Measurements from ENCODE around the gene FCRL4. TPM values are rescaled to one million over a fixed set of nuclear protein-coding genes. Genes with fewer than 3 reads are reported as not detected.

Gene FCRL4
- total and polyA plus RNA-seq, 2 of the 13 experiments (the other 11 are each of a cell fraction or from before 2014, with no cell fraction given): not detected

- TF ChIP-seq CREB1 (IDR thresholded peaks at IDR 0.05) (no peak), CREB1 (CRISPR knock-in tag; IDR thresholded peaks at IDR 0.05) (no peak), MTERF4 (CRISPR knock-in tag; IDR thresholded peaks at IDR 0.05) (no peak), SP1 (IDR thresholded peaks at IDR 0.05) (no peak), SP1 (CRISPR knock-in tag; IDR thresholded peaks at IDR 0.05) (no peak), RAD21 (CRISPR knock-in tag; IDR thresholded peaks at IDR 0.05) (no peak), ZNF280D (CRISPR knock-in tag; IDR thresholded peaks at IDR 0.05) (no peak), SNRNP70 (IDR thresholded peaks at IDR 0.05; ENCODE audit: low read depth, low read length) (no peak), MEIS2 (CRISPR knock-in tag; IDR thresholded peaks at IDR 0.05) (no peak), ISL2 (CRISPR knock-in tag; IDR thresholded peaks at IDR 0.05) (no peak), ATF6 (CRISPR knock-in tag; conservative IDR thresholded peaks at IDR 0.05) (no peak), DR1 (CRISPR knock-in tag; IDR thresholded peaks at IDR 0.05) (no peak)
Measured at GRCh38 chr1:157539568-157539967, 58.3 kb downstream of the FCRL4 start (continued).
